OCI-LY3 (cell line): ENCODE measurements around the gene EYA4.

ENCODE experiments used
- H2AFZ ChIP-seq: fragments of 200-600, 300-600 bp; shearing (Covaris generic); 2 replicates; pipeline ENCODE4 v1.6.0; 2014; ENCODE audit warnings: antibody characterized with exemption, low read depth, low read length
- H3K27ac ChIP-seq: fragments of 200-600, 300-600 bp; sonication (generic); 2 replicates; pipeline ENCODE4 v1.5.1; 2014; ENCODE audit warnings: mild to moderate bottlenecking, low read length, moderate library complexity, mixed read lengths
- H3K27me3 ChIP-seq: fragments of 200-600, 300-600 bp; sonication (generic); 2 replicates; pipeline ENCODE4 v1.6.1; 2014; ENCODE audit warnings: low read depth, low read length, mixed read lengths
- H3K36me3 ChIP-seq: fragments of 200-600, 300-600 bp; sonication (generic); replicated peaks from 2 replicates; pipeline ENCODE3; 2014; ENCODE audit warnings: low read depth, low read length, mixed read lengths
- H3K4me1 ChIP-seq: fragments of 300-600, 200-600 bp; sonication (generic); 2 replicates; pipeline ENCODE4 v1.6.1; 2014; ENCODE audit warnings: low read length, mixed read lengths
- H3K4me2 ChIP-seq: fragments of 200-600, 300-600 bp; sonication (generic); 2 replicates; pipeline ENCODE4 v1.6.1; 2014; ENCODE audit warnings: low read length, mixed read lengths
- H3K4me3 ChIP-seq: fragments of 300-600, 200-600 bp; sonication (generic); 2 replicates; pipeline ENCODE4 v1.5.1; 2014; ENCODE audit warnings: antibody characterized with exemption, mild to moderate bottlenecking, low read length, moderate library complexity
- H3K79me2 ChIP-seq: fragments of 300-600, 200-600 bp; shearing (Covaris generic); 2 replicates; pipeline ENCODE4 v1.6.1; 2014; ENCODE audit warnings: mild to moderate bottlenecking, low read length, mixed read lengths
- H3K9ac ChIP-seq: fragments of 300-600, 200-600 bp; shearing (Covaris generic); 2 replicates; pipeline ENCODE4 v1.6.0; 2014; ENCODE audit warnings: mild to moderate bottlenecking, low read length, moderate library complexity
- H3K9me3 ChIP-seq: fragments of 200-600, 300-600 bp; shearing (Covaris generic); 2 replicates; pipeline ENCODE4 v1.6.1; 2014; ENCODE audit warnings: low read length, mixed read lengths; ENCODE audit not compliant: insufficient read depth
- H4K20me1 ChIP-seq: fragments of 200-600, 300-600 bp; sonication (generic); 2 replicates; pipeline ENCODE4 v1.6.1; 2016; ENCODE audit warnings: low read length, mixed read lengths; ENCODE audit not compliant: insufficient read depth
- EZH2phosphoT487 ChIP-seq: fragments of 200-600 bp; shearing (Covaris generic); IDR thresholded peaks from 2 replicates; pipeline ENCODE4 v1.6.1; 2018; ENCODE audit warnings: antibody characterized with exemption, mixed run types, low read depth
- TF ChIP-seq, protein P1 (sequence below): fragments of 200-600, 300-600 bp; sonication (generic); IDR thresholded peaks from 2 replicates; pipeline ENCODE4 v1.5.1; 2014; ENCODE audit warnings: antibody characterized with exemption, low read length, low read depth

Gene EYA4

DNA sequence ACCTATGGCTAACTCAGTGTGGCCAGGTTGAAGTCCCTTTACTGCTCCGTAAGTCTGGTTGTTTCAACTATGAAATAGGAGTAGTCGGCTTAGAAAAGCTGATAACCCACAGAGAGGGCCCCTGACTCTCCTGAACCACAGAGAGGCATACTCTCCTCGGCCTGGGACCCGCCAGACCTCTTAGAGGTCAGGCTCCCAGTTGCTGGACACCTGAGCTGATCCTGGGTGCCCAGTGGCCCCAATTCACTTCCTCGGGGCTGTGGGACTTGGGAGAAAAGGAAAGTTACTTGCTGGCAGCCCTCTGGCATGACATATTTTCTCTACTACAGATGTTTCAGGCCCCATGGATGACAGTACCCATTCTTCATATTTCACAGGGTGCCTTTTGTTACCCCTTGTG lies 34.2 kb upstream of the EYA4 start:
- H3K79me2 ChIP-seq, result no peaks in the 10 kb centered on the region
- H3K27me3 ChIP-seq, result no peaks in the 10 kb centered on the region
- no peak overlapping the region for H3K27ac ChIP-seq
- no peak overlapping the region for H2AFZ ChIP-seq
- H3K9ac ChIP-seq, result no peak overlapping the region
- no peaks in the 10 kb centered on the region for H3K36me3 ChIP-seq
- no peak overlapping the region for H3K4me3 ChIP-seq
- no peak overlapping the region for H3K4me2 ChIP-seq
- TF ChIP-seq EZH2phosphoT487, result no peak
- TF ChIP-seq, protein P1, sequence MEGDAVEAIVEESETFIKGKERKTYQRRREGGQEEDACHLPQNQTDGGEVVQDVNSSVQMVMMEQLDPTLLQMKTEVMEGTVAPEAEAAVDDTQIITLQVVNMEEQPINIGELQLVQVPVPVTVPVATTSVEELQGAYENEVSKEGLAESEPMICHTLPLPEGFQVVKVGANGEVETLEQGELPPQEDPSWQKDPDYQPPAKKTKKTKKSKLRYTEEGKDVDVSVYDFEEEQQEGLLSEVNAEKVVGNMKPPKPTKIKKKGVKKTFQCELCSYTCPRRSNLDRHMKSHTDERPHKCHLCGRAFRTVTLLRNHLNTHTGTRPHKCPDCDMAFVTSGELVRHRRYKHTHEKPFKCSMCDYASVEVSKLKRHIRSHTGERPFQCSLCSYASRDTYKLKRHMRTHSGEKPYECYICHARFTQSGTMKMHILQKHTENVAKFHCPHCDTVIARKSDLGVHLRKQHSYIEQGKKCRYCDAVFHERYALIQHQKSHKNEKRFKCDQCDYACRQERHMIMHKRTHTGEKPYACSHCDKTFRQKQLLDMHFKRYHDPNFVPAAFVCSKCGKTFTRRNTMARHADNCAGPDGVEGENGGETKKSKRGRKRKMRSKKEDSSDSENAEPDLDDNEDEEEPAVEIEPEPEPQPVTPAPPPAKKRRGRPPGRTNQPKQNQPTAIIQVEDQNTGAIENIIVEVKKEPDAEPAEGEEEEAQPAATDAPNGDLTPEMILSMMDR, result no peak
- no peaks in the 10 kb centered on the region for H4K20me1 ChIP-seq
- no peaks in the 10 kb centered on the region for H3K9me3 ChIP-seq
- peaks cover 4% of the 10 kb centered on the region; the same call in 1 of the 2 replicates for H3K4me1 ChIP-seq

DNA sequence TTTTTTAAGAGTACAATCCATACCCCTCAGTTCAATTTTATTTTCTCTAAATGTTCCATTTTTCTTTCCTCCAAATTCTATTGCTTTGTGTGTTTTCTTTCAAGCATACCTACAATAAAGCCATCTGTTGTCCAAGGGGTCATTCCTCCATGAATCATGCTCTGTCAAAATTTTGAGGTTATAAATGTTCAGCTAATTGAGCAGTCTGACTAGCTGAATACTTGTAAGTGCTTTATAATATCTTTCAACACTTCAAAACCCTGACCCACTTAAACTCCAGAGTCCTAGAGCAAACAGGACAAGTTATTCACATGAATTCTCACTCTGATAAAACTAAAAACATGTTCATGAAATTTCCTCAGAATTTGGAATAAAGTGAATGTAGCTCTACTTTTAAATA lies 33.4 kb upstream of the EYA4 start:
- H3K36me3 ChIP-seq, result no peaks in the 10 kb centered on the region
- H3K4me2 ChIP-seq, result no peak overlapping the region
- H2AFZ ChIP-seq, result no peak overlapping the region
- H3K27ac ChIP-seq, result no peak overlapping the region
- TF ChIP-seq, protein P1, result no peak
- TF ChIP-seq EZH2phosphoT487, result no peak
- no peaks in the 10 kb centered on the region for H4K20me1 ChIP-seq
- no peaks in the 10 kb centered on the region for H3K79me2 ChIP-seq
- peaks cover 4% of the 10 kb centered on the region; the same call in 1 of the 2 replicates for H3K4me1 ChIP-seq
- H3K27me3 ChIP-seq, result no peaks in the 10 kb centered on the region
- no peak overlapping the region for H3K4me3 ChIP-seq
- no peaks in the 10 kb centered on the region for H3K9me3 ChIP-seq
- no peak overlapping the region for H3K9ac ChIP-seq

DNA sequence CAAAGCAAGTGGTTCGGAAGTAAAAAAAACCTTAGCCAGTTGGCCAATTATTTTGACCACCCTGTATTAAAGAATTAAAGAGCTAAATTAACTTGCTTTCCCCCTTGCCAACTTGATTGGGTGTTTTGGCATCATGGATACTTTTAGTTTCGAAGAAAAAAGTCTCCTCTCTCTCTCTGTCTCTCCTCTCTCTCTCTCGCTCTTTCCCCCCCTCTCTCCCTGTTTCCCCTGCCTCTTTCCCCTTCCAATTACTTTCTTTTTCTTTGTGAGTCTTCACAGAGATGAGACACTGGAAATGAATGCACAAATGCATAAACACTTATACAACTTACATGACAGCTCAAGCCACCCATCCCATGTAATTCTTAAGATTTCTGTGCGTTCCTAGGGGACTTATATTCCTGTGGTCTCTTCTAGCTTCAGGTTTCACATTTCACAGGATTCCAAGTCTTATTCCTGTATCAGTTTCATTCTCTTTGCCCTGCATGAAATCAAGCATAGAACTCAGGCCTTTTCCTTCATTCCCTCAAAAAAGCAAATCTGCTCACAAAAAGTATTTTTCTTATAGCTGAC lies 32.9 kb upstream of the EYA4 start:
- H3K27ac ChIP-seq, result no peak overlapping the region
- H3K36me3 ChIP-seq, result no peaks in the 10 kb centered on the region
- no peak overlapping the region for H2AFZ ChIP-seq
- no peak overlapping the region for H3K4me2 ChIP-seq
- H3K27me3 ChIP-seq, result no peaks in the 10 kb centered on the region
- no peaks in the 10 kb centered on the region for H3K9me3 ChIP-seq
- no peak overlapping the region for H3K9ac ChIP-seq
- no peaks in the 10 kb centered on the region for H3K79me2 ChIP-seq
- H4K20me1 ChIP-seq, result no peaks in the 10 kb centered on the region
- TF ChIP-seq EZH2phosphoT487, result no peak
- TF ChIP-seq, protein P1, result no peak
- no peak overlapping the region for H3K4me3 ChIP-seq
- H3K4me1 ChIP-seq, result peaks cover 1% of the 10 kb centered on the region; the same call in 1 of the 2 replicates

DNA sequence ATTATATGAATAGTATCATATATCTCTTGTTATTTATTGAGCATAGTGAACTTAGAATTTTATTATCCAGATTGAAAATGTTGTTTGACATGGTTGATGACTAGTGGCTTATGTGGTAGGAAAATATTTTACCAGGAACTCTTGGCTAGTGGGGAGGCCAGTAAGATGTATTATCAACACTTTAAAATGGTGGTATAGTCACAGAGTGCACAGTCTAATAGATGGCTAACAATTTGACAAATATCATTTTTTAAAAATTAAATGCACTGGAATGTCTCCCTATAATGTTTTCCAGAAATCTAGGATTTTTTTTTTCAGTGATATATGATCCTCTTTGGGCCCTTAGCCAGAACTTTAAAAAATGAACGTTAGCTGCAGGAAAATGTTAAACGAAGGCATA lies 26.9 kb upstream of the EYA4 start:
- H3K9me3 ChIP-seq, result no peaks in the 10 kb centered on the region
- H3K27me3 ChIP-seq, result no peaks in the 10 kb centered on the region
- no peaks in the 10 kb centered on the region for H3K36me3 ChIP-seq
- H3K4me2 ChIP-seq, result no peak overlapping the region
- TF ChIP-seq, protein P1, result no peak
- no peak for TF ChIP-seq EZH2phosphoT487
- no peaks in the 10 kb centered on the region for H3K4me1 ChIP-seq
- no peak overlapping the region for H3K27ac ChIP-seq
- H4K20me1 ChIP-seq, result no peaks in the 10 kb centered on the region
- no peaks in the 10 kb centered on the region for H3K79me2 ChIP-seq
- H3K4me3 ChIP-seq, result no peak overlapping the region
- no peak overlapping the region for H3K9ac ChIP-seq
- no peak overlapping the region for H2AFZ ChIP-seq
